Nephron progenitor cell (in vitro differentiated cells): ENCODE measurements around the gene SRR.

Experiments used
- DNase-seq: peaks from one replicate; pipeline ENCODE4 v3.0.0; 2021
- H3K27ac Mint-ChIP-seq: 2 replicates; pipeline ENCODE4 v1.8.0; 2021; ENCODE audit warnings: mild to moderate bottlenecking, moderate library complexity, mixed read lengths
- H3K27me3 Mint-ChIP-seq: 2 replicates; pipeline ENCODE4 v1.8.0; 2021; ENCODE audit warnings: mild to moderate bottlenecking, low read depth, mixed read lengths; ENCODE audit not compliant: poor library complexity
- H3K36me3 Mint-ChIP-seq: 2 replicates; pipeline ENCODE4 v1.8.0; 2021; ENCODE audit warnings: low read depth, mixed read lengths
- H3K4me1 Mint-ChIP-seq: 2 replicates; pipeline ENCODE4 v1.8.0; 2021; ENCODE audit warnings: mixed read lengths
- H3K4me3 Mint-ChIP-seq: 2 replicates; pipeline ENCODE4 v1.8.0; 2021; ENCODE audit warnings: mild to moderate bottlenecking, moderate library complexity, mixed read lengths
- H3K9me3 Mint-ChIP-seq: 2 replicates; pipeline ENCODE4 v1.8.0; 2021; ENCODE audit warnings: mild to moderate bottlenecking, moderate library complexity, mixed read lengths
- CTCF ChIP-seq: fragments of 200-600 bp; sonication (generic); IDR thresholded peaks from 2 replicates; pipeline ENCODE4 v1.5.0; 2021; ENCODE audit warnings: antibody characterized with exemption

The SRR gene

GRCh38 chr17:2363851-2364762 is 60.4 kb downstream of the SRR start:
- Mint-ChIP-seq H3K36me3 (peaks cover 11% of the 10 kb centered on the region), H3K27me3 (no peaks in the 10 kb centered on the region), H3K4me1 (peaks cover 19% of the 10 kb centered on the region), H3K9me3 (no peaks in the 10 kb centered on the region), H3K27ac (no peak overlapping the region), H3K4me3 (no peak overlapping the region)
- no peak for TF ChIP-seq CTCF
- DNase-seq = no peak

- Mint-ChIP-seq H3K27me3 (no peaks in the 10 kb centered on the region), H3K9me3 (no peaks in the 10 kb centered on the region), H3K4me1 (peaks cover 17% of the 10 kb centered on the region)
Observed at GRCh38 chr17:2364763-2365116, 61.0 kb downstream of the SRR start.

DNA sequence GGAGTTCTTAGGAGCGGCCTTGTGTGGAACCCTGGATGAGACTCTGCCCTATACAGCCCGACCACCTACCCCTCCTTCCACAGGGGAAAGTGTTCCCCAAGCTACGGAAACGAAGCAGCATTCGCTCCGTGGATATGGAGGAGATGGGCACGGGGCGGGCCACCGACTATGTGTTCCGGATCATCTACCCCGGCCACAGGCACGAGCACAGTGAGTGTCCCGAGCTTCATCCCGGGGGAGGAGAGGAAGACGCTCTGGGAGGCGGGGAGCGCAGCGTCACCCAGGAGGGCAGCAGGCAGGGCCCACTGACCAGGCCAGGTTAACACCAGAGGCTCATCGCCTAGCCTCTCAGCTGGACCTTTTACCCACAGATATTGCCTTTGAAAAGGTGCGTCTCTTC is 61.4 kb downstream of the SRR start:
- no peak for TF ChIP-seq CTCF
- peaks cover 1% of the 10 kb centered on the region for H3K27me3 Mint-ChIP-seq
- peaks cover 11% of the 10 kb centered on the region for H3K36me3 Mint-ChIP-seq
- H3K4me3 Mint-ChIP-seq = no peak overlapping the region
- H3K27ac Mint-ChIP-seq = no peak overlapping the region
- H3K9me3 Mint-ChIP-seq = no peaks in the 10 kb centered on the region
- peaks cover 21% of the 10 kb centered on the region for H3K4me1 Mint-ChIP-seq
- DNase-seq = no peak

More at GRCh38 chr17:2364763-2365116, 61.0 kb downstream of the SRR start:
- Mint-ChIP-seq H3K4me3 (no peak overlapping the region), H3K36me3 (peaks cover 11% of the 10 kb centered on the region), H3K27ac (no peak overlapping the region)
- TF ChIP-seq CTCF = no peak
- no peak for DNase-seq

- H3K9me3 Mint-ChIP-seq = no peaks in the 10 kb centered on the region
- peaks cover 15% of the 10 kb centered on the region for H3K4me1 Mint-ChIP-seq
- peak; percentile 49 for TF ChIP-seq CTCF
- H3K36me3 Mint-ChIP-seq = peaks cover 5% of the 10 kb centered on the region
- H3K27ac Mint-ChIP-seq = no peak overlapping the region
- H3K4me3 Mint-ChIP-seq = no peak overlapping the region
- peaks cover 3% of the 10 kb centered on the region for H3K27me3 Mint-ChIP-seq
- peak; percentile 56 for DNase-seq
Observed at GRCh38 chr17:2366747-2367494, 63.2 kb downstream of the SRR start.

DNA sequence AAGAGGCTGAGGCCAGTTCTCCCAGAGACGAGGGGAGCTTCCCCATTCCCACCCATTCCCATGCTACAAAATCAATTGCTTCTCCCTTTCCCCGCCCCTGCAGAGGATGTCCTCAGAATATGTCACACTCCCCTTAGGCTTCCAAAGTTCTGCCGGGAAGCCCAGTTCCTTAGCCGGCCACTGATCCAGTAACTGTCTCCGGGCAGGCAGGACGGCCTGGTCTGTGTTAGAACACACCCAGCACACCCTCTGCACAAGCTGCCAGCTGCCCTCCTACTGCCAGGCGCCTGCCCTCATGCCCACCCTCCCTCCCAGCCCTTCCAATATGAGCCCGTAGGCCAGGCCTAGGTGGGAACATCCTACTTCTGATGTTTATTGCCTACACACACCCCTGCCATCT is 64.6 kb downstream of the SRR start:
- Mint-ChIP-seq H3K4me3 (no peak overlapping the region), H3K9me3 (no peaks in the 10 kb centered on the region), H3K27me3 (peaks cover 3% of the 10 kb centered on the region), H3K27ac (no peak overlapping the region), H3K4me1 (peaks cover 15% of the 10 kb centered on the region), H3K36me3 (no peaks in the 10 kb centered on the region)
- TF ChIP-seq CTCF = no peak
- no peak for DNase-seq
